ENCODE data around the gene PHYH.
"Not testable (repeated sequence)": the region's sequence is repeated elsewhere in the genome, so short reads cannot be mapped to it uniquely, and the experiment has no call there.

Gene PHYH

GRCh38 chr10:13319166-13319565 is 19.3 kb upstream of the PHYH start:
- DNase-seq: no peak

GRCh38 chr10:13317474-13317873 is 17.6 kb upstream of the PHYH start:
- no peak for DNase-seq

GRCh38 chr10:13316635-13317311 is 16.9 kb upstream of the PHYH start:
- DNase-seq: no peak

GRCh38 chr10:13315361-13315760 is 15.5 kb upstream of the PHYH start:
- DNase-seq: no peak

GRCh38 chr10:13311177-13311575 is 11.3 kb upstream of the PHYH start:
- no peak for DNase-seq

GRCh38 chr10:13310518-13311176 is 10.8 kb upstream of the PHYH start:
- no peak for DNase-seq

GRCh38 chr10:13309792-13310191 is 9.9 kb upstream of the PHYH start:
- no peak for DNase-seq

GRCh38 chr10:13308096-13308495 is 8.2 kb upstream of the PHYH start:
- DNase-seq: no peak

- DNase-seq: no peak
These were observed 6.2 kb upstream of the PHYH start for GRCh38 chr10:13306103-13306502.

- DNase-seq: no peak
These were observed 3.1 kb upstream of the PHYH start for GRCh38 chr10:13302821-13303555.

GRCh38 chr10:13298748-13299436 is 972 bp downstream of the PHYH start:
- no peak for DNase-seq

GRCh38 chr10:13296476-13296875 is 3.4 kb downstream of the PHYH start:
- DNase-seq: no peak

- no peak for DNase-seq
These were observed 5.1 kb downstream of the PHYH start for GRCh38 chr10:13294784-13295183.

- no peak for DNase-seq
These were observed 7.8 kb downstream of the PHYH start for GRCh38 chr10:13291821-13292773.

- no peak for DNase-seq
These were observed 8.8 kb downstream of the PHYH start for GRCh38 chr10:13291061-13291460.

- DNase-seq: no peak
These were observed 15.8 kb downstream of the PHYH start for GRCh38 chr10:13284050-13284449.

- not testable (repeated sequence) for DNase-seq
These were observed 17.5 kb downstream of the PHYH start for GRCh38 chr10:13282348-13282747.

- DNase-seq: peak; percentile 33
These were observed 23.0 kb downstream of the PHYH start for GRCh38 chr10:13276749-13277365.

GRCh38 chr10:13276146-13276545 is 23.7 kb downstream of the PHYH start:
- not testable (repeated sequence) for DNase-seq

GRCh38 chr10:13272164-13272571 is 27.7 kb downstream of the PHYH start:
- peak; percentile 88 for DNase-seq

- peak; percentile 37 for DNase-seq
These were observed 28.2 kb downstream of the PHYH start for GRCh38 chr10:13271552-13272163.
